Psoas muscle (tissue), 8 donors: Measurements from ENCODE around the gene INSC. TPM values are rescaled to one million over a fixed set of nuclear protein-coding genes. Genes with fewer than 3 reads are reported as not detected.

Experiments used
- ATAC-seq, 4 donors: fragments of 200-7000 bp; cut with Tn5 transposase; one replicate each; pipeline ENCODE4 v1.9.1; 2020; ENCODE audit warnings: moderate library complexity in 3 of 4, mild to moderate bottlenecking in 2 of 4
- DNase-seq, 2 donors: peaks; one replicate each; pipeline ENCODE4 v3.0.0-alpha.2; 2020
- H3K27ac ChIP-seq: fragments of 200-600 bp; one replicate; pipeline ENCODE4 v1.8.0; 2022
- H3K27me3 ChIP-seq, 3 donors: fragments of 200-600 bp in 1 of 3; one replicate each; pipeline versions ENCODE4 v1.6.1 to v1.8.0; 2013 to 2022; ENCODE audit warnings: low read length in 2 of 3, mild to moderate bottlenecking in 2 of 3, moderate library complexity in 1 of 3; ENCODE audit not compliant: insufficient read depth in 3 of 3
- H3K36me3 ChIP-seq, 2 donors: fragments of 200-600 bp in 1 of 2; one replicate each; pipeline versions ENCODE4 v1.6.1 to v1.8.0; 2013 to 2022; ENCODE audit warnings: low read depth in 1 of 2, mild to moderate bottlenecking in 1 of 2, moderate library complexity in 1 of 2; ENCODE audit not compliant: insufficient read depth in 1 of 2
- H3K4me1 ChIP-seq: fragments of 200-600 bp; one replicate; pipeline ENCODE4 v1.8.0; 2022
- H3K4me3 ChIP-seq: fragments of 200-600 bp; one replicate; pipeline ENCODE4 v1.8.0; 2022; ENCODE audit warnings: mild to moderate bottlenecking
- H3K9me3 ChIP-seq: fragments of 200-600 bp; one replicate; pipeline ENCODE4 v1.8.0; 2022
- WGBS, 3 donors: extraction: QIAGEN DNeasy Blood & Tissue Kit; methylation state at CpG; one replicate each; pipeline versions ENCODE4 v1.1.6 to v1.1.7; 2013; 5-methylcytosine and 5-hydroxymethylcytosine counted together
- intact Hi-C, 2 donors: fragments of 100-400 bp; cut with DNase I; formaldehyde crosslinking; loops; one replicate each; pipeline versions ENCODE4 v1.11.0 to v1.14.2; 2022
- polyA plus RNA-seq, 3 donors: library from polyadenylated mRNA; stranded (reverse); fragments of 200-250 nt; gene quantifications; one replicate each; pipeline ENCODE4 v1.2.3, GENCODE V29; 2013
- total RNA-seq, 4 donors: library from RNA; stranded (reverse); fragmentation: NEBNext Ultra II Directional in 2 of 4; extraction: Animal tissue kit (Norgen Biotek cat#: 25700) in 2 of 4; gene quantifications; one replicate each; pipeline versions ENCODE4 v1.2.1 to v1.2.4, GENCODE V29; 2021 to 2023
- TF ChIP-seq, protein P1 (sequence below): fragments of 200-600 bp; IDR thresholded peaks from one replicate; pipeline ENCODE4 v1.8.0; 2022; ENCODE audit warnings: antibody characterized with exemption
- donor health status: healthy with polysubstance abuse.
- donor health status: DM: no; HTN: no; CAD: no; lungs with moderate emphysema.
- donor health status: Bipolar disorder and iron deficiency.
- donor health status: healthy.
- donor health status: DM: yes; HTN: yes; CAD: no.
- donor health status: DM: no; HTN: no; CAD: no.
- donor health status: DM: no; HTN: no; CAD: no.
- donor health status: DM: yes; HTN: yes; CAD: no.

The INSC gene
- total and polyA plus RNA-seq, 7 donors, result 0.04 to 1.2 TPM; not detected in 5

DNA sequence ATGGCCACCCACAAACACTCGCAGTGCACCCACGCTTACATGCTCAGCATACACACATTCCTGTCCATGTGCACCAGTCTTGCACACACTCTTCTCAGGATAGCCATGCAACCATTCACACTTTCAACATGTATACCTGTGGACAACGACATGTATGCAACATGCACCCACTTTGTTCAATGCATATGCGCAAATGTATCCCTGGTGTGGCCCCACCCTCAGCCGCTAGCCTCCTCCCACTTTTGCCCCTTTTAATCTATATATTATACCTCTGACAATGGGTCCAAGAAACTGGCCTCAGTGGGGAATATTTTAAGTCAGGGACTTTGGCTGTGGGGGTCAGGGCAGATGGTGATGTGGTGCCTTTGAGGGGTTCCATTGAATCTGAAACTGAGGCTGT is 963 bp downstream of the INSC start:
- intact Hi-C loops, result no loop called here
- ATAC-seq, result no peak

DNA sequence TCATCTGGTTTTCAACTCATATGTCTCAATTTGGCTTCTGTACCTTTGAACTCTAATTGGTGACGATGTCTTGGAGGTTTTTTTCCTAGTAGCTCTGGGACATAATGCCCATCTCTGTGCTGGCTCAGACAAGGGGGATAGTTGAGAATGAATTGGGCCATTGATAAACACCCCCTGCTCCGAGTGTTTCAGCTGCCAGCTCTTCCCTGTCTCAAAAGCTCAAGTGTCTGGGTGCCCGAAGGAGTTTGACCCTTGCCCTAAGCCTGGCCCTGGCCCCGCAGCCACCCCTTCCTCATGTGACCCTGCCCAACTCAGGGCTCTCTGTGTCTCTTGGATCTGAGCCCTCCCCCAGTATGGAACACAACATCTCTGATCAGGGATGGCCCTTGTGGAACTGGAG is 3.0 kb downstream of the INSC start:
- DNase-seq (no peak), ATAC-seq (no peak)
- TF ChIP-seq, protein P1, sequence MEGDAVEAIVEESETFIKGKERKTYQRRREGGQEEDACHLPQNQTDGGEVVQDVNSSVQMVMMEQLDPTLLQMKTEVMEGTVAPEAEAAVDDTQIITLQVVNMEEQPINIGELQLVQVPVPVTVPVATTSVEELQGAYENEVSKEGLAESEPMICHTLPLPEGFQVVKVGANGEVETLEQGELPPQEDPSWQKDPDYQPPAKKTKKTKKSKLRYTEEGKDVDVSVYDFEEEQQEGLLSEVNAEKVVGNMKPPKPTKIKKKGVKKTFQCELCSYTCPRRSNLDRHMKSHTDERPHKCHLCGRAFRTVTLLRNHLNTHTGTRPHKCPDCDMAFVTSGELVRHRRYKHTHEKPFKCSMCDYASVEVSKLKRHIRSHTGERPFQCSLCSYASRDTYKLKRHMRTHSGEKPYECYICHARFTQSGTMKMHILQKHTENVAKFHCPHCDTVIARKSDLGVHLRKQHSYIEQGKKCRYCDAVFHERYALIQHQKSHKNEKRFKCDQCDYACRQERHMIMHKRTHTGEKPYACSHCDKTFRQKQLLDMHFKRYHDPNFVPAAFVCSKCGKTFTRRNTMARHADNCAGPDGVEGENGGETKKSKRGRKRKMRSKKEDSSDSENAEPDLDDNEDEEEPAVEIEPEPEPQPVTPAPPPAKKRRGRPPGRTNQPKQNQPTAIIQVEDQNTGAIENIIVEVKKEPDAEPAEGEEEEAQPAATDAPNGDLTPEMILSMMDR, result no peak
- intact Hi-C loops, result no loop called here
- H3K9me3 ChIP-seq, result no peaks in the 10 kb centered on the region
- H3K36me3 ChIP-seq, result no peaks in the 10 kb centered on the region
- H3K4me1 ChIP-seq, result peaks cover 5% of the 10 kb centered on the region
- no peak overlapping the region for H3K4me3 ChIP-seq
- peaks cover 0 to 37% (median 6%) of the 10 kb centered on the region in 3 donors for H3K27me3 ChIP-seq
- no peak overlapping the region for H3K27ac ChIP-seq
- 64 to 66% (median 64%) methylated on average over 4 of the region's 4 CpGs for WGBS, 3 donors

More for the DNA sequence above, 963 bp downstream of the INSC start:
- H3K36me3 ChIP-seq, result no peaks in the 10 kb centered on the region
- no peaks in the 10 kb centered on the region for H3K9me3 ChIP-seq
- H3K4me3 ChIP-seq, result no peak overlapping the region
- TF ChIP-seq, protein P1, result no peak
- peaks cover 5% of the 10 kb centered on the region for H3K4me1 ChIP-seq
- WGBS, 3 donors, result 92 to 95% (median 93%) methylated on average over 5 of the region's 5 CpGs
- peaks cover 0 to 34% (median 6%) of the 10 kb centered on the region in 3 donors for H3K27me3 ChIP-seq
- H3K27ac ChIP-seq, result no peak overlapping the region
- no peak for DNase-seq

DNA sequence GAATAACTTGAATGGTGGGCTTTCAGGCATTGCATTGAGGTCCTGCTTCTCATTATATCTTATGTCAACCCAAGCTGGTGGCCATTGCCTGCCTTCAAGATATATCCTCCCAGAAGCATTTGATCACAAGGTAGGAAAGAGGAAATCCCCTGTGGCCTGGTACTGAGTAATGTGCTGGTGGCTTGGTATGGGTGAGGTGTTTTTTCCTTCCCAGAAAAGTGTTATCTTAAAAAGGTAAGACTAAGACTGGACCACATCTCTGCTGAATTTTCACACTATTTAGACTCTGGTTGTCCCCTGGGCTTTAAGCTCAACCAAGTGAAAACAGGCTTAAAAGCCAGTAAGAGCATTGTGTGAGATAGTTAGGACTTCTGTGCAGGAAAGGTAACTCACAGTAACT is 3.7 kb downstream of the INSC start:
- H3K9me3 ChIP-seq, result no peaks in the 10 kb centered on the region
- H3K27me3 ChIP-seq, result peaks cover 0 to 43% (median 6%) of the 10 kb centered on the region in 3 donors
- H3K27ac ChIP-seq, result no peak overlapping the region
- ATAC-seq (no peak), DNase-seq (no peak)
- TF ChIP-seq, protein P1, result no peak
- H3K4me3 ChIP-seq, result no peak overlapping the region
- no peaks in the 10 kb centered on the region for H3K36me3 ChIP-seq
- intact Hi-C loops, result no loop called here
- peaks cover 5% of the 10 kb centered on the region for H3K4me1 ChIP-seq

DNA sequence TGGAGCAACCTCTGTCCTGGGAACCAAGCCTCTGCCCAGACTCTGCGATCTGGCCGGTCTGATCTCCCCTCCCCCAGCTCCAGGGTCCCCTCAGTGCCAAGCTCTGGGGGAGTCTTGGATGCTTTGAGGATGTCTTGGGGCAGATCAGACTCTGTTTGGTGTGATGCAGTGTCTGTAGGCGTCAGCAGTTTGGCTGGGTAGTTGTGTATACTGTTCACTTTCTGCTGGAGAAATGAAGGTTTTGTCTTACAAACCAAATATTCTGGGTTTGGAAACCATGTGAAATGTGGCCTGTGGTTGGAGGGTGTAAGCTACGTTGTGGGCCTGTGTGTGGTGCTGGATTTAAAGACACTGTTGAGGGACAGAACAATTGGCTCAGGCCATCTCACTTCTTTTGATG is 4.6 kb downstream of the INSC start:
- TF ChIP-seq, protein P1, result no peak
- intact Hi-C loops, result no loop called here
- 64 to 67% (median 66%) methylated on average over 4 of the region's 4 CpGs for WGBS, 3 donors
- peaks cover 5% of the 10 kb centered on the region for H3K4me1 ChIP-seq
- H3K27ac ChIP-seq, result no peak overlapping the region
- no peak for ATAC-seq
- H3K27me3 ChIP-seq, result peaks cover 0 to 41% (median 6%) of the 10 kb centered on the region in 3 donors
- no peaks in the 10 kb centered on the region for H3K9me3 ChIP-seq
- no peak overlapping the region for H3K4me3 ChIP-seq
- DNase-seq, result no peak
- H3K36me3 ChIP-seq, result no peaks in the 10 kb centered on the region

DNA sequence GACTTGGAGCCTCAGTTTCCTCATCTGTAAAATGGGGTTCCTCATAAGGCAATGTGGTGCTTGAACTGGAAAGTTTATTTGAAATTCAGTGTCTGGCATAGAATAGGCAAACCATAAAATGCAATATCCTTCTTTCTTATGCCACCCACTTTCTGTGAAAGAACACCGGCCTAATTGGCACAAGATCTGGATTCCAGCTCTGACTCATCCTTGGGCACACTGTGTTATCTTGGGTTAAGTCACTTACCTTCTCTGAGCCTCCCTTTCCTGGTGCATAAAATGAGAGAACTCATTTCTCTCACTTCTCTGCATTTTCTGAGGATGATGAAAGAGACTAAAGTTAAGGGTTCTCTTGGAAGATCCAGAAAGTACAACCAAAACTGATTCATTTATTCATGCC is 5.1 kb downstream of the INSC start:
- intact Hi-C loops, result no loop called here
- no peak for ATAC-seq
- H3K27ac ChIP-seq, result no peak overlapping the region
- H3K36me3 ChIP-seq, result no peaks in the 10 kb centered on the region
- H3K9me3 ChIP-seq, result no peaks in the 10 kb centered on the region
- TF ChIP-seq, protein P1, result no peak
- H3K4me1 ChIP-seq, result peaks cover 1% of the 10 kb centered on the region
- no peak overlapping the region for H3K4me3 ChIP-seq
- no peak for DNase-seq
- WGBS, 3 donors, result 24 to 63% (median 35%) methylated on average over 1 of the region's 1 CpG
- H3K27me3 ChIP-seq, result peaks cover 0 to 36% (median 6%) of the 10 kb centered on the region in 3 donors
